Keratinocyte (primary cell): ENCODE results near the gene MELTF. TPM values are rescaled to one million over a fixed set of nuclear protein-coding genes. Genes with fewer than 3 reads are reported as not detected.

Experiments used
- DNase-seq: peaks from one replicate; pipeline ENCODE4 v3.0.0-alpha.2; 2011; ENCODE audit warnings: low read depth, missing footprints, low spot score
- FAIRE-seq: peaks from 2 replicates; lab custom pipeline; 2011; peaks lifted over from hg19 to GRCh38; lab: Jason Lieb, UNC
- H2AFZ ChIP-seq: 2 replicates; pipeline ENCODE4 v1.6.0; 2012; ENCODE audit warnings: low read length, control low read depth, inconsistent platforms; ENCODE audit not compliant: control insufficient read depth
- H3K27ac ChIP-seq: 2 replicates; pipeline ENCODE4 v1.5.1; 2011; ENCODE audit warnings: low read length; ENCODE audit not compliant: control insufficient read depth, insufficient read depth
- H3K27me3 ChIP-seq: 3 replicates; pipeline ENCODE4 v1.6.0; 2011; ENCODE audit warnings: low read length; ENCODE audit not compliant: control insufficient read depth, insufficient read depth; ENCODE audit errors: extremely low read depth
- H3K36me3 ChIP-seq, 2 experiments: 2 replicates in 1 of 2; 3 replicates in 1 of 2; pipeline ENCODE4 v1.5.1; 2011; ENCODE audit warnings: low read length in 2 of 2, mild to moderate bottlenecking in 1 of 2; ENCODE audit not compliant: control insufficient read depth in 2 of 2, insufficient read depth in 2 of 2; ENCODE audit errors: extremely low read depth in 1 of 2
- H3K4me1 ChIP-seq: 3 replicates; pipeline ENCODE4 v1.5.1; 2011; ENCODE audit warnings: low read length; ENCODE audit not compliant: control insufficient read depth, insufficient read depth; ENCODE audit errors: extremely low read depth
- H3K4me2 ChIP-seq: 3 replicates; pipeline ENCODE4 v1.6.0; 2011; ENCODE audit warnings: low read depth, low read length; ENCODE audit not compliant: control insufficient read depth, insufficient read depth; ENCODE audit errors: extremely low read depth
- H3K4me3 ChIP-seq, 3 experiments: fragments of 200-600 bp in 1 of 3; sonication (generic) in 1 of 3; 2 replicates in 2 of 3; 3 replicates in 1 of 3; pipeline ENCODE4 v1.5.1; 2011 to 2016; ENCODE audit warnings: low read length in 3 of 3, mild to moderate bottlenecking in 3 of 3, control low read depth in 2 of 3, inconsistent platforms in 1 of 3, low read depth in 1 of 3, mixed read lengths in 1 of 3, mixed run types in 1 of 3, moderate library complexity in 1 of 3; ENCODE audit not compliant: control insufficient read depth in 2 of 3, insufficient read depth in 2 of 3; ENCODE audit errors: extremely low read depth in 1 of 3
- H3K79me2 ChIP-seq: 2 replicates; pipeline ENCODE4 v1.6.0; 2012; ENCODE audit warnings: low read length; ENCODE audit not compliant: control insufficient read depth, insufficient read depth
- H3K9ac ChIP-seq: 3 replicates; pipeline ENCODE4 v1.6.0; 2011; ENCODE audit warnings: low read length; ENCODE audit not compliant: control insufficient read depth, insufficient read depth; ENCODE audit errors: extremely low read depth
- H3K9me1 ChIP-seq: 3 replicates; pipeline ENCODE4 v1.6.0; 2011; ENCODE audit warnings: low read length; ENCODE audit not compliant: control insufficient read depth, insufficient read depth; ENCODE audit errors: extremely low read depth
- H3K9me3 ChIP-seq: 2 replicates; pipeline ENCODE4 v1.5.1; 2012; ENCODE audit warnings: low read depth, low read length; ENCODE audit not compliant: control insufficient read depth
- H4K20me1 ChIP-seq: 3 replicates; pipeline ENCODE4 v1.6.0; 2011; ENCODE audit warnings: low read length; ENCODE audit not compliant: control insufficient read depth, insufficient read depth; ENCODE audit errors: extremely low read depth
- EZH2 ChIP-seq: IDR thresholded peaks from one replicate; pipeline ENCODE4 v1.6.1; 2012; ENCODE audit warnings: inconsistent platforms, mild to moderate bottlenecking, low read length, moderate library complexity
- dilution Hi-C: fragments of 300-500 bp; cut with MboI; formaldehyde crosslinking; loops from one replicate; pipeline ENCODE4 v1.7.0; 2020; ENCODE audit warnings: low sequenced_read_pairs; ENCODE audit not compliant: extremely low pct_ligation_motif_present
- polyA plus RNA-seq, 5 experiments: library from polyadenylated mRNA; depleted of rRNA in 3 of 5; stranded (reverse) in 3 of 5; stranded (forward) in 1 of 5; unstranded in 1 of 5; fragments of >200 nt; gene quantifications; 1 replicate in 1 of 5; 2 replicates in 3 of 5; 3 replicates in 1 of 5; pipeline versions ENCODE4 v1.2.1 to v1.2.3, GENCODE V29; 2011 to 2012; ENCODE audit warnings: missing spikeins in 2 of 5, low read depth in 1 of 5, low replicate concordance in 1 of 5
- TF ChIP-seq, protein P1 (sequence below), 3 experiments: IDR thresholded peaks in 1 of 3; conservative IDR thresholded peaks in 1 of 3; optimal IDR thresholded peaks in 1 of 3; 2 replicates in 2 of 3; 3 replicates in 1 of 3; pipeline versions ENCODE3 to v1.5.1; 2011; ENCODE audit warnings: low read length in 3 of 3, mild to moderate bottlenecking in 3 of 3, moderate library complexity in 2 of 3, control low read depth in 1 of 3, inconsistent platforms in 1 of 3; ENCODE audit not compliant: insufficient read depth in 2 of 3; ENCODE audit errors: extremely low read depth in 1 of 3

The MELTF gene
- polyA plus RNA-seq, 1 donor (not counting 4 experiments of a cell fraction or from before 2014, with no cell fraction given), result 6.0 TPM

DNA sequence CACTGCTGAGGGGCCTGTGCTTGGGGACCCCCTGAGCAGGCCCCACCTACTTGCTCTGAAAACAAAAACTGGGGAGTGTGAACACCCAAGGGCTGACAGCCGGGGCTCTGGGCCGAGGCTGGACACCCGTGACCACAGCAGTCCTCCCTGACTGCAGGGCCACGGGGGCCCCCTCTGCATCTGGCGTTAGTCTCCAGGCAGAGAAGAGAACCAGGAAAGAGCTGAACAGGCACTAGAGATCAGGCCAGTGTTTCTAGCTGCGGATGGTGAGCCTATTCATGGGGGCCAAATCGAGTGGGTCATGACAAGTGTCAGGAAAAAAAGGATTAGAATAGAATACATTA lies 17.1 kb downstream of the MELTF start:
- Histone ChIP-seq H4K20me1 (no peaks in the 10 kb centered on the region), H3K9ac (no peak overlapping the region), H3K4me2 (no peak overlapping the region), H2AFZ (no peak overlapping the region), H3K36me3 (no peaks in the 10 kb centered on the region), H3K4me3 (no peak overlapping the region), H3K9me3 (no peaks in the 10 kb centered on the region), H3K79me2 (no peaks in the 10 kb centered on the region), H3K4me1 (no peaks in the 10 kb centered on the region), H3K27me3 (no peaks in the 10 kb centered on the region), H3K27ac (no peak overlapping the region), H3K9me1 (no peaks in the 10 kb centered on the region)
- dilution Hi-C loops, result no loop called here
- DNase-seq (no peak), FAIRE-seq (no peak)
- TF ChIP-seq, protein P1, sequence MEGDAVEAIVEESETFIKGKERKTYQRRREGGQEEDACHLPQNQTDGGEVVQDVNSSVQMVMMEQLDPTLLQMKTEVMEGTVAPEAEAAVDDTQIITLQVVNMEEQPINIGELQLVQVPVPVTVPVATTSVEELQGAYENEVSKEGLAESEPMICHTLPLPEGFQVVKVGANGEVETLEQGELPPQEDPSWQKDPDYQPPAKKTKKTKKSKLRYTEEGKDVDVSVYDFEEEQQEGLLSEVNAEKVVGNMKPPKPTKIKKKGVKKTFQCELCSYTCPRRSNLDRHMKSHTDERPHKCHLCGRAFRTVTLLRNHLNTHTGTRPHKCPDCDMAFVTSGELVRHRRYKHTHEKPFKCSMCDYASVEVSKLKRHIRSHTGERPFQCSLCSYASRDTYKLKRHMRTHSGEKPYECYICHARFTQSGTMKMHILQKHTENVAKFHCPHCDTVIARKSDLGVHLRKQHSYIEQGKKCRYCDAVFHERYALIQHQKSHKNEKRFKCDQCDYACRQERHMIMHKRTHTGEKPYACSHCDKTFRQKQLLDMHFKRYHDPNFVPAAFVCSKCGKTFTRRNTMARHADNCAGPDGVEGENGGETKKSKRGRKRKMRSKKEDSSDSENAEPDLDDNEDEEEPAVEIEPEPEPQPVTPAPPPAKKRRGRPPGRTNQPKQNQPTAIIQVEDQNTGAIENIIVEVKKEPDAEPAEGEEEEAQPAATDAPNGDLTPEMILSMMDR (optimal IDR thresholded peaks at IDR 0.05 in 1 of 3, IDR thresholded peaks at IDR 0.05 in 1 of 3, conservative IDR thresholded peaks at IDR 0.05 in 1 of 3; ENCODE audit: extremely low read depth in 1 of 3, insufficient read depth in 2 of 3, low read length in 3 of 3), result no peak
- no peak for TF ChIP-seq EZH2

DNA sequence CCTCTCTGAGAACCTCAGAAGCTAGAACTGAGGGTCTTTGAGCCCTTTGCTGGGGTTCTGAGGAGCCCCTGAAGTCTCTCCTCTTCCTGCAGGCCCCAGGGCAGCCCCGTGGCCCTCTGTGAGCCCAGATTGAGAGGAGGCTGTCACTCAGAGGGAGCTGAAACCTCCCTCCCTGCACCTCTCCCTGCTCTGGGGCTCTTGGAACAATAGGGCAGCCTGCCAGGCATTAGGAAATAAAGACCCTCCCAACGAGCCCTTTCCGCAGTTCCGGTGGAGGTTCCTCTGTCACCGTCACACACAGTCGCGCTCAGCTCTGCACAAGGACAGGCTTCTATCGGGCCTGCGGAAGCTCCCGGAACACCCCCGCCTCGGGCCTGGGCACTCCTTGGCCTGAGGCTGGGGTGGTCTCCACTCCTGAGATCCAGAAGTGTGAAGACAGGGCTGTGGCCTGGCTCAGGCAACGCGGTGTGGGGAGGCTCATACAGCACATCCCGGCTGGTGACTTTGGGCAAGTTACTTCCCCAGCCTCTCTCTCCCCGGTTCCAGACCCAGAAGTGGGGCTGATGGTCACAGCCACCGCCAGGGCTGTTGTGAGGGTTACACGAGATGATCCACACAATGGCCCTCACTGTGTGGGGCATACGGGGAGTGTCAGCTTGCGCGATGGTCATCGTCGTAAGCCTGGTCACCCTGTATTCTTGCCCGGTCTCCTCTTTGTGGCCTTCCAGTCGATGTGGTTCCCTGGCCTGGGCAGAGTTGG lies 17.7 kb downstream of the MELTF start:
- DNase-seq (no peak), FAIRE-seq (no peak)
- dilution Hi-C loops, result no loop called here
- H2AFZ ChIP-seq, result no peak overlapping the region
- H3K27me3 ChIP-seq, result no peaks in the 10 kb centered on the region
- no peaks in the 10 kb centered on the region for H3K79me2 ChIP-seq
- no peak overlapping the region for H3K4me3 ChIP-seq
- no peaks in the 10 kb centered on the region for H3K9me1 ChIP-seq
- H3K9me3 ChIP-seq, result no peaks in the 10 kb centered on the region
- no peak overlapping the region for H3K27ac ChIP-seq
- H3K4me2 ChIP-seq, result no peak overlapping the region
- no peaks in the 10 kb centered on the region for H3K36me3 ChIP-seq
- no peaks in the 10 kb centered on the region for H4K20me1 ChIP-seq
- no peaks in the 10 kb centered on the region for H3K4me1 ChIP-seq
- no peak overlapping the region for H3K9ac ChIP-seq
- TF ChIP-seq EZH2, result no peak
- TF ChIP-seq, protein P1 (optimal IDR thresholded peaks at IDR 0.05 in 1 of 3, IDR thresholded peaks at IDR 0.05 in 1 of 3, conservative IDR thresholded peaks at IDR 0.05 in 1 of 3; ENCODE audit: extremely low read depth in 1 of 3, insufficient read depth in 2 of 3, low read length in 3 of 3), result no peak
